HG03457 (cell line): ENCODE results near the gene GRID1.

Experiments used
- ATAC-seq: cut with Tn5 transposase; IDR thresholded peaks from one replicate; pipeline ENCODE4 v1.9.1; 2021; ENCODE audit warnings: moderate number of reproducible peaks; ENCODE audit not compliant: unreplicated experiment

Gene GRID1

DNA sequence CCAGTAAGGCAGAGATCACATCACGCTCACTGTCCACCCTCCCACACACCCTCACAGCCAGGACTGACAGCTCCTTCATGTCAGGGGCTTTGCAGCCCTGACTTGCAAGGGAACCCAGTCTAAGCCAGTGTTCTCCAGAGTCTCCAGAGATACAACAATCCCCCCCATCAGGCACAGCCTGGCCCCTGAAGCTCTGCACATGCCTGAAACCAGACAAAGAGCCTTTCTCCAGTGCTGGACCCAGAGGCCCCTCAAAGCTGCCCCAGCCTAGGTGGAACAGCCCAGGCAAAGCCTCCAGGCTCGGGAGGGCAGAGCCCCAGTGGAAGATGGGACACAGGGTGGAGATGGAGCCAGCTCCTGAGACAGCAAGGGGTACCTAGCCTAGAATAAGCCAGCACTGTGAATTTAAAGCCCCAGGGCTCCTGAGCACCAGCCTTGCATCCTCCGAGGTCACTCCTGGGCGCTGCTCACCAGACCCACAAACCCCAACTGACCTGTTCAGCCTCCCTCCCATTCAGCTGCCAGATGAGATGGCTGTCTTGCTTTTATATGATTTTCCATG is 50.2 kb downstream of the GRID1 start:
- ATAC-seq: no peak

DNA sequence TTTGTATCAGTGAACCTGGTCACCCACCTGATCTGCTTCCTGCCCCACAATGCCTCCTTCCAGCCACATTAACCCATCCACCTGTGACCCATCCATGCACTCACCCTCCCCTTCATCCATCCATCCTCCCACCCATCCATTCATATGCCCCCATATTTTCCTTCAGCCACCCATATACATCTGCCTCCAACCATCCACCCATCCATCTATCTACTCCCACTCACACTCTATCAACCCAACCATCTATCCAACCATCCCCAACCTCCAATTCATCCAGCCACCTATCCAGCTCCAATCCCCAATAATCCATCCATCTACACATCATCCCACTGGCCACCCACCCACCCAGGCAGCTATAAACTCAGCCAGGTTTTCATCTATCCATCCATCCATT is 51.0 kb downstream of the GRID1 start:
- ATAC-seq: no peak

DNA sequence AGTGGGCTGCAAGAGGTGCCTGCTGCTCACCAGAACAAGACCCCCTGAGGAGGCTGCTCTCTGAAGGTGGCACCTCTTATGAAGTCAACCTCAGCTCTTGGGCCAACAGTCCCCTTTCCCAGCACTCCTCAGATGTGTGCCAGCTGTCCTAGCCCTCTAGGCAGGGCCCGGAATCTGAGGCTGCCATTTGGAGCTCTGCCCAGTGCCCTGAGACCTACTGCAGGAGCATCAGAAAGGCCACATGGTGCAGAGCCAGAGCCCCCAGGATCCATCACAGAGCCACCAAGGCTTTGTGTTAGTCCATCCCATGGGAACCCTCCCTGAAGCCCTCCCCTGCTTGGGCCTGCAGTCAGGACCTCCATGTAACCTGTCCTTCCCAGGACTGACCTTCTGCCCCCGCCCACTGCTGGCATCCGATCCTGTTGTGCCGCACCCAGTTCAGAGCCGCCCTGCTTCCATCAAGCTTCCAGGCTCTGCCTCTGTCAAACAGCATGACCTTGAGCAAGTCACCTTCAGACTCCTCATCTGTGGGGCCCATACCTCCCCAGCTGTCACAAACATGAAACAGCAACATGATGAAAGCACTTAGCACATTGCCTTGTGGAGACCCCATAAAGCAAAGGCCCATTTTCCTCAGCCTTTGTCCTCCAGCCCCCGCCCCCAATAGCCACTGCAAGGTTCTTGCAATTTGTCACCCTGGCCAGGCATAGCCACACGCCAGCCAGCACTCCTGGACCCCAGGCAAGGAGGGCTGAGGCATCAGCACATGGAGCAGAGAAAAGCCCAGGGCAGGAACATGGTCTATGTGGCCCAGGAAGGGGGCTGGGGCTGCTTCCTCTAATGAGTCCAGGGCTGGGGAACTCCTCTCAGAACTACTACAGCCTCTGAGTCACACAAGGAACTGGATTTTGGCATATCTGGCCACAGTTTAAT is 51.7 kb downstream of the GRID1 start:
- no peak for ATAC-seq

DNA sequence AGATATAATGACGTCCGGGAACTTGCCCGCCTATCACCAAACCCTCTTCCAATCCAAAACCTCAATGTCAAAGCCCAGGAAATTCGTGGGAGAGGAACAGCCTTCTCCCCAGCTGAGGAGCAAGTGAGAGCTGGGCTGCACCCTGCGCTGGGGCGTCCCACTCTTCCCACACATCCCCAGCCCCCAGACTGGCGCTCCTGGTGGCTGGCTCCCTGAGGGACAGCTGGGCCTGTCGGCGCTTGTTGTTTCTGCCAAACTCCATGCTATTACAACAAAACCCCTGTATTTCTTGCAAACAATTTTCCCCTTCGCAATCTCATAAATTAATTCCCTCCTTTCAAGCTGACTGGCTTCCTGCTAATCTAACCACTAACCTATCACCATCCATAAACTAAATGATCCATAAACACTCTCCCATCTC is 53.0 kb downstream of the GRID1 start:
- ATAC-seq: no peak

DNA sequence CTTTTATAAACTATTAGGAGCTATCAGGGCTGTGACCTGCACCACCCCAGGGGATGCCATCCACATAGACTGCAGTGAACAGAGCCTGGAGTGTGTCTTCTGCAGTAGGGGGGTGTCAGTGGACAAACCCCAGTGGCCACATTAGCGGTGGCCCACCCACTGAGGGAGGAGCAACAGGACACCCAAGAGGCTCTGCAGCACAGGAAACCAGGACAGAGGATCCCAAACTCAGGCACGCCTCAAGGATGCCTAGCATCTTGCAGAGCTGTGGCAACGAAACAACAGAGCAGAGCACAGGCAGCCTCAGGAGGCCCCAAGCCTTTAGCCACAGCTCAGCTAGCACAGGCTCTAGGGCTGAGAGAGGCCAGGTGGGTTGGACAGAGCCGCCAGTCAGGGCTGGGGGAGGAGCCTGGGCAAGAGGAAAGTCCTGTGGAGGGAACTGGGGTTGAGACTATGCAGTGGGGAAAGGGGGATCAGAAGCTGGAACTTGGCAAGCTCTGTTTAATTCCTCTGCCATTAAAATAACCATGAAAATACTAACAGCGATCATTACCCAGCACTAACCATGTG is 53.8 kb downstream of the GRID1 start:
- ATAC-seq: no peak

DNA sequence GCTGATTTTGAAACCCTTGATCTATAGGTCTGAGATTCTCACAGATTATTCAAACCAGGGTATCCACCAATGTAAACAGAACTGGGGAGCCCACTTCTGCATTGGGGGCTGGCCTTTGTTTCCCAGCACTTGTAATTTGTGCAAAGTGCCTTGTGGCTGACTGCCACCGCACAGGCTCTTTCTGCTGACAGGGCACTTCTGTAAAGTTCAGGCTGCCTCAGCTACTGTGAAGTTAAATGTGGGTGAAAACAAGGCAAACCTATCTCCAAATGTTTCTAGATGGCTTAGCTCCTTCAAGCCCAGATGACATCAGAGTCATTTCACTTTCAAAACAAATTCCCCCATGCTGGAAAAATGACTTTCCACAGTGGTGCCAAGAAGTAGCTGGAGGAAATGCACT is 54.7 kb downstream of the GRID1 start:
- no peak for ATAC-seq

DNA sequence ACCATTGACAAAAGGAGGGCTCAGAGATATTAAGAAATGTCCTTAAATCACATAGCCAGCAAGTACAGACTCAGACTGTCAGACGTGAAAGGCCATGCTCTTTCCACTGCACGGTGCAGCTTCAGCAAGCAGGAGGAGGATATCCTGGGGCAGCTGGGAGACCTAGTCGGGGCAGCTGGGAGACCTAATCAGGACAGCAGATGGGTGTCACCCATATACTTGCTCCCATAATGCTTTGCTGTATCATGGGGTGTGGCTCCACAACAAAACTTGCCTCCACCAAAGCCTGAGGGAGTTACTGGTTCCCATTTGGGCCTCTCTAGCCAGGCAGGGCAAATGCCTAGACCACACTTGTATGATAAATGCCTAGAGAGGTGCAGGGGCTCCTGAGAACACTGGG is 55.4 kb downstream of the GRID1 start:
- ATAC-seq: no peak

DNA sequence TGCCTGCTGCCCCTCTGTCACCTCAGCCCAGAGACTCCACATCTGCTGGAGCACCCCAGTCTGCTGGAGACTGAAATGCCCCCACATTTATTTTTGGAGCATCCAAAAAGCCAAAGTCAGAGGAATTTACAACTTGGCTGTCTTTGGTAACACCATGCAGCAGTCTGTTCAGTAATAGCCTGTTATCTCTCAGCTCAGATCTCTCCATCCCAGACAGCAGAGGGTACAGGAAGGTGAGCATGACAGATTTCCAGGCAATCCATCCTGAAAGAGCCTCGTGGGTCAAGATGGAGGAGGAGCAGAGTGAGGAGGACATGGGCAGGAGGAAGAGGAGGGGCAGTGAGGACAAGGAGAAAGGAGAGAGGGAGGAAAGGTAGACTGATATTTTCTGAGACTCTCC is 55.9 kb downstream of the GRID1 start:
- ATAC-seq: no peak

DNA sequence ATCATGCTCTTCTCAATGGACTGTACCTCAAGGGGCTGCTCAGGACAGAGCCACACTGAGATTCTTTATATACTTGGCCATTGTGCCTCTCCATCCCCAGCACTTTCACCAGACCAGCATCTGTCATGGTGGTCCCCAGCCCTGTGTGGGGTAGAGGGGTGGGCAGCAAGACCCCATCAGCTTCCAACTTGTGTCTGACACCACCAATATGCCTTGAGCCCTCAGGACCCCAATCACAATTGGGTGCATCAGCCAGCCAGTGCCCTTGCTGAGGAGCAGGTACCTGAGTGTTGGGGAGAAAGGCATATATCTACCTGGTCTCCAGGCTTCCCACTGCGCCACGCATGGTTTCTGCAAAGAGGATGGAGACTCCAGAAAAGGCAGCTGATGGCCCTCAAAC is 56.3 kb downstream of the GRID1 start:
- no peak for ATAC-seq

DNA sequence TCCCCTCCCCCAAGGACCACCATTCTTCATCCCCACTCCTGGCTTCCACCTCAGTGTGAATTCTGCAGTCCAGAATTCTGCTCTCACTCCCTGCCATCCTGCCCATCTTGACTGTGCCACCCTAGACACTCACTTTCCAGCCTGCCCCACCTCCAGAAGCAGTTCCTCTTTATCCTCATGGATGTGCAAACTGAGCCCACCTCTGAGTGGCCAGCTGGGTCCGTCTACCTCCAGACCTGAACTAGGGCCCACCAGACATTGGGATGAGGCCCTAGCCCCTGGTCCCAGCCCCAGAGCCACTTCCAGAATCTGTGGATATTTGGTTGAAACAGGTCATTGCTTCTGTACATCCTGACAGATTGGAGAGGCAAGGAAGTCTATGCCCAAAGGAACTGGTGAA is 58.5 kb downstream of the GRID1 start:
- no peak for ATAC-seq

DNA sequence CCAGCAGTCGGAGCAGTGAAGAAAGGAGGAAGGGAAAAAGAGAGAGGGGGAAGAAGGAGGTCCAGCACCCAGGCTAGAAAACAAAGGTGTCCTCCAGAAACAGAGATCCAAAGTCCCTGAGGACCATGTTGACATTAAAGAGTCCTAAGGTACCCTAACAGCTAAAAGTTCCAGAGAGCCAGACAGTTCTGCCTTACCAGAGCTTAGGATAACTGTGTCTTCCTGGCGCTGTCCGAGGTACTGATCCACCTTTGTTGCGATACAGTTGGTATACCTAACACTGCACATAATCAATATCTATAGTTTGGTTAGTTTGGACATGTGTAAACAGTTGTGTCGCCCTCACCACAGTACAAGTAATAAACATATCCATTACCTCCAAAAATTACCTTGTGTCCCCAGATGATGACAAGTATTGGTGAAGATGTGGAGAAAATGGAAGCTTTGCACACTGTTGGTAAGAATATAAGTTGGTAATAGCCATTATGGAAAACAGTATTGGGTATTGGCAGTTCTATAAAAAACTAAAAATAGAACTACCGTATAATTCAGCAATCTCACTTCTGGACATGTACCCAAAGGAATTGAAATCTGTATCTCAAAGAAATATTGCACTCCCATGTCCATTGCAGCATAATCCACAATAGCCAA is 59.8 kb downstream of the GRID1 start:
- ATAC-seq: no peak

DNA sequence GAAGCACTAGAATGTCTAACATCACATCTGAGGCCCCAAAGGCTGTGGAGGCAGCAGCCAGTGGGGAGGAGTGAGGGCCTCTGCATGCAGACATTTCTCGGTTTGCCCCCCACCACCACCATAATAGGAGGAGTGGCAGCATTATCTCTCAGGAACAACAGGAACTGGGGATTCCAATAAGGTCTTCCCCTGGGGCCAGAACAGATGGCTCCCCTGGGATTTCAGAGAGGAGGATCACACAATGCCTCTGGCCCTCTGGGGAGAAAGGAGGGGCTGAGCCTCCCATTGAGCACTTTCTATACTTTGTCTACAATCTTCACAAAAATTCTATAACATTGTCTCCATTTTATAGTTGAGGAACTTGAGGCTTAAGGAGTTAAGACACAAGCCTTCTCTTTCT is 61.1 kb downstream of the GRID1 start:
- ATAC-seq: no peak

DNA sequence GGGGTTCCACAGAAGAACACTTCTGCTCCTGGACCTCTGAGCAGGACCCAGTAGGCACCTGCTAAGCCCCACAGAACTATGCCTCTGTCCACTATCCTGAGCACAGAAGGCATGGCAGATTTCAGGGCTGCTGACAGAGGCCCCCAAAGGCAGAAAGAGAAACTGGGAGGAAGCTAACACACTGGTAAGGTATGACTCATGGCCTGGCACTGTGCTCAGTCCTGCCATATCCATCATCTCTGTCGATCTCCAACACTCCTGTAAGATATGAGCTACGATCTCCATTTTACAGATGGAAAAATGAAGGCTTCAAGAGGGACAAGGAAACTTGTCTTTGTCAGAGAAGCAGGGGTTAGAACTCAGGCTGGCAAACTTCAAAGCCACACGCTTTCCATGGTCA is 62.2 kb downstream of the GRID1 start:
- no peak for ATAC-seq

DNA sequence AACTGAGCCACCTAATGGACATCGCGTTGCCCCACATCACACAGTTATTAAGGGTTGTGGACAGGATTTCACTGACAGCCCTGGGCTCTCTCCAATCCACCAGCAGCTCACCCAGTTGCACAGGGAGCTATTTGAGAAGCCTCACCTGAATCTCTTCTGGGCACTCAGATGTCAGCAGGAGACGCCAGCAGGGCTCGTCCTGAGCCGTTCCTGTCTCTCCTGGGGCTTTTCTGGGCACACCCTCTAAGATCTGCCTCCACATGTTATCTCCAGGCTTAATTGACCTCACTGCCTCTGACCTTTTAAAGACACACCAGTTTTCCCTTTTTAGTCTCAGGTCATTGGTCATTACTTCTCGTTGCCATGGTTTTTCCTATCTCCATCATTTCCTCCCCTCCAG is 63.0 kb downstream of the GRID1 start:
- no peak for ATAC-seq

DNA sequence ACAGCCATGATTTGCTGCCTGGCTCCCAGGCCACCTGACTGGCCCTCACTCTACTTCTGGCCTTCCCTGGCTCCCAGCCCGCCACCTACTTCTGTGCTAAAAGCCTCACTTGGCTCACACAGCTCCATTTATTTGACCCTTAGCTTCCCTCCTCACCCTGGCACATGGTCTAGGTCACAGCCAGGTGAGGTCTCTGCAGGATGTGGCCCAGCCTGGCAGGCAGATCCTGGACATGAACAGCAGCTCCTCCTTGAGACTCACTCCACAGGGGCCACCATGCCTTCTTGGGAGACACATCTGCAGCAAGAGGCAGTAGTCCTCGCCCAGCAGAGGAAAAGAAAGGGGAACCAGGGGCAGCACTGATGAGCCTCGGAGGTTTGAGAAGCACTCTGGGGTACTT is 64.6 kb downstream of the GRID1 start:
- ATAC-seq: no peak

DNA sequence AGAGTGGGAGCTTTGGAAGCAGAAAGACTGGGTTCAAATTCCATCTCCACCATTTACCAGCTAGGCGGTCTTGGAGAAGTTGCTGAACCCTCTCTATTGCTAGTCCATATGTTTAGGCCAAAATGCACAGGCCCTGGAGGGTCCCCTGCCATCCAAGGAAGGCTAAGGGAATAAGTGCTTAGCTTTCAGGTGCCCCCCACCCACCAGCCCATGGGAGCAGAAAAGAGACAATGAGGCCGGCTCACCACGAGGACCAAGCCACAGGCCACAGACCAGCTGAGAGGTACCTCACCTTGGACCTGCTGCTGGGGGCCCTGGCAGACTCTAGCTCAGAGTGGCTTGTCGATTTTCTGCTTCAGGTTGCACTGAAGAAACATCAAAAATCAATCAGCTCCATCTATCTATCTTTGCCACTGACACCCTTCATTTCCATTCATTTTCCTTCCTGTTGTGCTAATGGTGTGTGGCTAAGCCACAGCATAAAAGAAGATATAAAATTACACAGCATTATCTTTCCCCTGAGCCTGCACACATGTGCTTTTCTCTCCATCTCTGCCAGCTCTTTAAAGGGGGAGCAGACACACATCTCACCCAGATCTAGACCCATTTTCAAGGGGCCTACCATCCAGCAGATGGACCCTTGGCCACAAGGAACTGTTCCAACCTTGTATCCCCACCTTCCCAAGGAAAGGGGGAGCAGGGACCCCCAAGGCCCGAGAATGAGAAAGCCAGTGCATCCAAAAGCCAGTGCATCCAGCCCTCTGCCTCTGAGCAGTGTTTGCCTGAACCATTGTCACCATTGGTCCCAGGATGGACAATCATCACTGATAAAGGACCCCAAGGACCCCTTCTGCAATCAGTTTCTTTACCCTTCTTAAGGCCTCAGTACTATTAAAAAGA is 65.4 kb downstream of the GRID1 start:
- no peak for ATAC-seq

DNA sequence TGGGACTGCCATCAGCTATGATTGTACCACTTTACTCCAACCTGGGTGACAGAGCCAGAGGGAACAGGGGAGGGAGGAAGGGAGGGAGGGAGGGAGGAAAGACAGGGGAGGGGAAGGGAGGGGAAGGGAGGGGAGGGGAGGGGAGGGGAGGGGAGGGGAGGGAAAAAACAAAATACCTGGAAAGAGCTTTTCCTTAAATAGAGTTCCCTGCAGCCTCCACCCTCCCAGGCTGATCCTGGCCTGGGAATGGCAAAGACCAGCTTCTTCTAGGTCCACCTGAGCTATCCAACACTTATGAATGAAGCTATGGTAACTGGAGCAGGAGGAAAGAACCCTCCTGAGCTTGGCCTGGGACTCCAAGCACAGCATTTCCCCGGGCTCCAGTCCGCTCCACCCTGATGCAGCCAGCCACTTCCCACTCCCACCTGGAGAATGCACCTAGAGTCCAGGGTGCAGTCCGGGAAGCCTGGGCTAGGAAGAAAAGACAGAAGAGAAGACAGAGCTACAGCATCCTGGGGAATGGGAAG is 66.1 kb downstream of the GRID1 start:
- no peak for ATAC-seq

DNA sequence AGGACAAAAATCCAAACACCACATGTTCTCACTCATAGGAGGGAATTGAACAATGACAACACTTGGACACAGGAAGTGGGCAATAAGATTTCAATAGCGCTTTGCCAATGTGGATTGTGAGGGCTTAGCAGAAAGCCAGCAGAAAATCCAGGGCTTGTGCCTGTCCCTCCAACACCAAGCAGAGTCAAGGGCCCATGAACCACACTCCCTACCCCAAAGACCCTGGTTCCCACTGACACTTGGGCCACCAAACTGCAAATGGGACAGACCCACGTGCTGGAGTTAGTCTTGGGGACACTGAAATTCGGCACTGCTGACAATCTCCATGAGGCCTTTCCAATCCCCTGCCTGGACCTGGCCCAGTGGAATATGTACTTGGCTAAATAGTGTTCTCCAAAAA is 67.0 kb downstream of the GRID1 start:
- ATAC-seq: no peak

DNA sequence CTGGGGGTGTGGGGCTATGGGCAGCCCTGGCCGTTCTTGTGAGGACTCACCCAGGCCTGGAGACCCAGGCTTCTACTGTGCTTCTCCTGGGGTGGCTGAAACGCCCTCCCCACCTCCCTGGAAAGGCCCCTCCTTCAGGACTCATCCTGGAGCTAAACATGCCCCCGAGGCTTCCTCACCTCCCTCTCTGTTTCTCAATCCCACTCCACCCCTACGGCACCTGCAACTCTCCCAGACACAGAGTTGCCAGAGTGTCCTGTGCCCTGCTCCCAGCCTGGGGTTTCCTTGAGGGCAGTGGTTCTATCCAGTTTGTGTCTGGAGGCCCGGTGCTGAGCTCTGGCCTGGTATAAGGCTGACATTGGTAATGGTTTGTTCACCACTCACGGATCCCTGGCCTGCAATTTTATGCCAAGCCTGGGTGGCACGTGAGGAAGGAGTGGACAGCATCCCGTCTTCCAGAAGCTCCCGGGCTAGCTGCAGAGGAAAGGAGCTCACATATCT is 68.0 kb downstream of the GRID1 start:
- ATAC-seq: no peak

DNA sequence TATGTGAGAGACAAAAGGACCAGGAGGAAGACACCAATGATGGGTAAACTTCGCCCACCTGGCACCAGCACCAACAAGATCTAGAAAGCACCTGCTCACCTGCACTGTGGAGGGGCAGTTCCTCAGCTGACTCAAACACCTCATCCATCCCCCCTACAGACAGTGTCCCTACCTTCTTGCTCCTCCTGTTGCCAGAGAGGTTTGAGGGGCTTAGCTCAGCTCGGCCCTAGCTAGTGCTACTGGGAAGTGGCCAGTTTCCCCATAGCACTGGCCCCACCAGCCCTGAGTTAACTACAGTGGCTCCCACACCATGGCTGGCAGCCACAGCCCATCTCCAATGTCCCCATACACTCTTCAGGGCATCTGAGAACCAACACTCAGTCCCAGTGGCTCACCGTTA is 70.8 kb downstream of the GRID1 start:
- no peak for ATAC-seq
